ENCODE results near the gene GRIN2D.

Gene GRIN2D

GRCh38 chr19:48443256-48443655, 49.8 kb downstream of the GRIN2D start:
- no peak for DNase-seq
